LNCaP clone FGC (cell line): Measurements from ENCODE around the gene GALNT5.
A peak's percentile ranks its signal among the peaks of the same experiment; 100 is the strongest.

Experiments used
- DNase-seq: peaks from one replicate; pipeline ENCODE4 v3.0.0-alpha.2; 2011; ENCODE audit warnings: low read depth
- H3K4me3 ChIP-seq: 2 replicates; pipeline ENCODE4 v1.5.1; 2011; ENCODE audit warnings: mild to moderate bottlenecking, low read depth, low read length, control low read depth
- CTCF ChIP-seq: IDR thresholded peaks from 2 replicates; pipeline ENCODE4 v1.5.1; 2012; ENCODE audit warnings: mild to moderate bottlenecking; ENCODE audit not compliant: control insufficient read depth, insufficient read depth; ENCODE audit errors: extremely low read depth

GALNT5 gene

DNA sequence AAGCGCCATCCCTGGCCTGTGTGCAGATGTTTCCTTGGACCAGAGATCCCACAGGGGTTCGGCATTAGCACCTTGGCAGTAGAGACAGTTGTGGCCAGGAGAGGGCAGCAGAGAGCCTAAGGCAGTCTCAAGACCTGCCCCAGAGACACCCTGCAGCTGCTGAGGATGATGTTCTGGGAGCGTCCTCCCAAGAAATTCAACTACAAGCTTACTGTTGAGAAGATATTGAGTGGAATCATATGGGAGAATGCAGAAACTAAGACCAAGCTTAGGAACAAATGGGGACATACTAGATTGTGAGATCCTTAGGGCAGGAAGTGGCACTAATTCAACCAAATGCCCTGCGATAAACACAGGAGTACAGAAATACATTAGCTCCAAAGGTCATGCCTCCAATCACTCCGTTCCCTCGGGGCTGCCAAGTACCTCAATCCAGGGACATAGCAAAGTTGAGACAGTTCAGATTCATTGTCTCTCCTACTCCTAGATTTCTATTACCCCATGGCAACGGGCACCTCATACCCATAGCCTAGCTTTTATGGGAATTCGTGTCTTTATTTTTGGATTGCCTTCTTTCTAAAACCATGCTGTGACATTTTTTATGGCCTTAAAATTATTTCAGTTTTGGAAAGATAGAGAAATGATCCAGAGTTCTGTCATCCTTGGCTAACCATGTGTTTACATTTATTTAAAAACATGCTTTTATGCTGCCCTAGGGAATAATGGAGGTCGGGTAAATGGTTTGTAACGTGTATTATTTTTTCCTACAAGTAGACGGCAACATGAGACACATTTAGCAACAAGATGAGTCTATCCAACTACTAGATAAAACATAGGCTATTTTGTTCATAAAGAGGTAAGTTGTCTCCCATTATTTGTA is 70.4 kb downstream of the GALNT5 start:
- peak; percentile 83 for TF ChIP-seq CTCF
- no peak overlapping the region for H3K4me3 ChIP-seq
- peak; percentile 17 for DNase-seq

DNA sequence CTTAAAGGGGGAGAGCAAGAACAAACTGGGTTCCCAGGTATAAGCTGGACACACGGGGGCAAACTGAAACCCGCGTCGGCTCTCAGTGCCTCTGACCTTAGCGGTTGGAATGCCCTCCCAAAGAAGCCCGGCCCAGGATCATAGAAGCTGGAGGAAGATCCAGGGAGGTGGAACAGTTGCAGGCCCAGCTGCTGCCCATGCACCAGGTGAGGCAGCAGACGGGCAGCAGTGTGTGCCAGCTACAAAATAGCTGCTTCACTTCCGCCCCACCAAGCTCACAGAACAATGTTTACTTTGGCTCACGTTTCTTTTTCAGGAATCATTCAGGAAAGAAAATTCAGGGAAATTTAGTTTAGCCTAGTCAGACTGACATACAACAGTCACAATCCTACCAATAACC is 72.0 kb downstream of the GALNT5 start:
- DNase-seq = peak; percentile 41
- TF ChIP-seq CTCF = no peak
- no peak overlapping the region for H3K4me3 ChIP-seq

DNA sequence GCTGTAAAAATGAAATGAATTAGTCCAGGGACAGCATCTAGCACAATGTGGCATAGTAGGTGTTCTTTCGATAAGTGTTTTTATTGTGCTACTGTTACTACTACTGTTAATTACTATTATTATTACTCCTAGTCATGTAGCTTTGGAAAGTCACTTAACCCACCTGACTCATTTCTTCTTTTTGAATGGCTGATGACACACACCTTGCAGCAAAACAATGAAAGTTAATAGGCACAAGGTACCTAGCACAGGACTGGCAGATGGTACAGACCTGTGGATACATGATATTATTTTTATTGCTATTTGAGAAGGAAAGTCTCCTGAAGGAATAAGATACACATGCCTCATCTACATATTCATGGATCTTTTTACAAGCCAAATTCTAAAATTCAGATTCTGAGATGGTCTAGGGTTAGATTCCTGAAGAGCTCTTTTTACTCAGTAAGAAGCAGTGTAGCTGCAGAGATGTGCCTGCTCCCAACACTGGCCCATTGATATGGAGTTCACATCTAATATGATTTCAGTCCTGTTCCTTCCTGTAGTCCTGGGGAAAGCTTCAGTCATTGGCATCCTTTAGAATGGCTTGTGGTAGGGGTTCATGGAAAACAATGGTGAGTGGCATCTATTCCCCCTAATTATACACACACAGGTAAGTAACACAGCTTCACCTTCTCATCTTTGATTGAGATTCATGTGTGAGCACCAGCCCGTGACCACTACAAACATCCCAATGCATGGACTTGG is 76.0 kb downstream of the GALNT5 start:
- DNase-seq = no peak
- H3K4me3 ChIP-seq = no peak overlapping the region
- no peak for TF ChIP-seq CTCF

DNA sequence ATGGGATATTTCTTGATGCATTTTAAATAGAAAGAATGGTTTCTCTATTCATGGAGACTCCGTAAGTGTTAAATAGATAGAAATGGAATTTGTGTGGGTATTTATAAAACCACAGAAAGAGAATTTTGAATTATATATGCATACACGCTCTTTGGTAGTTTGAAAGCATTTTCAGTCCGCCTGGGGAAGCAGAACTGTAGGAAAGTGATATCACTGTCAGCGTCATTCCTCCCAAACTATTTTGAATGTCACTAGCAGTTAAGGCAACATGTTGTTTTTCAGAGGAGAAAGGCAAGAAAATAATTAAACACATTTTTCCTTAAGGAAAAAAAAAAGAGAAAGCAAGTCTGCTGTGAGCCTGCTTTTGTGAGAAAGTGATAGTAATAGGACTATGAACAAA is 76.8 kb downstream of the GALNT5 start:
- TF ChIP-seq CTCF = no peak
- no peak for DNase-seq
- H3K4me3 ChIP-seq = no peak overlapping the region

GRCh38 chr2:157334797-157335196 is 77.3 kb downstream of the GALNT5 start:
- DNase-seq = no peak
- no peak for TF ChIP-seq CTCF
- H3K4me3 ChIP-seq = no peak overlapping the region

GRCh38 chr2:157336137-157337010 is 78.9 kb downstream of the GALNT5 start:
- no peak for DNase-seq
- peak; percentile 65 for TF ChIP-seq CTCF
- no peak overlapping the region for H3K4me3 ChIP-seq
